NOMO-1 treated with dmso at 0.1 percent for 144 hours (cell line): ENCODE measurements around the gene C4orf50.

Source experiments
- DNase-seq: peaks from one replicate; lab custom pipeline; 2025; ENCODE audit not compliant: unreplicated experiment; lab: John Stamatoyannopoulos, UW

The C4orf50 gene

GRCh38 chr4:5973033-5973432 lies 45.2 kb downstream of the C4orf50 start:
- DNase-seq: no peak

- no peak for DNase-seq
These were observed 45.7 kb downstream of the C4orf50 start for GRCh38 chr4:5972571-5972970.

- no peak for DNase-seq
These were observed 47.2 kb downstream of the C4orf50 start for GRCh38 chr4:5971078-5971450.

- DNase-seq: no peak
These were observed 47.7 kb downstream of the C4orf50 start for GRCh38 chr4:5970381-5971077.

- no peak for DNase-seq
These were observed 48.5 kb downstream of the C4orf50 start for GRCh38 chr4:5969777-5970176.

GRCh38 chr4:5969336-5969735 lies 48.9 kb downstream of the C4orf50 start:
- DNase-seq: no peak

- DNase-seq: no peak
These were observed 50.0 kb downstream of the C4orf50 start for GRCh38 chr4:5968246-5968645.

GRCh38 chr4:5967783-5968182 lies 50.4 kb downstream of the C4orf50 start:
- no peak for DNase-seq

- DNase-seq: no peak
These were observed 53.0 kb downstream of the C4orf50 start for GRCh38 chr4:5965225-5965624.

GRCh38 chr4:5964030-5964429 lies 54.2 kb downstream of the C4orf50 start:
- no peak for DNase-seq

- no peak for DNase-seq
These were observed 54.6 kb downstream of the C4orf50 start for GRCh38 chr4:5963611-5964010.

GRCh38 chr4:5962416-5962815 lies 55.8 kb downstream of the C4orf50 start:
- no peak for DNase-seq

GRCh38 chr4:5960252-5960880 lies 57.9 kb downstream of the C4orf50 start:
- DNase-seq: no peak

GRCh38 chr4:5959211-5959982 lies 58.8 kb downstream of the C4orf50 start:
- DNase-seq: no peak

- DNase-seq: no peak
These were observed 60.0 kb downstream of the C4orf50 start for GRCh38 chr4:5958199-5958735.

GRCh38 chr4:5957076-5957475 lies 61.2 kb downstream of the C4orf50 start:
- DNase-seq: no peak

GRCh38 chr4:5956285-5957021 lies 61.8 kb downstream of the C4orf50 start:
- no peak for DNase-seq

- no peak for DNase-seq
These were observed 62.4 kb downstream of the C4orf50 start for GRCh38 chr4:5955856-5956255.

- no peak for DNase-seq
These were observed 62.9 kb downstream of the C4orf50 start for GRCh38 chr4:5955201-5955821.

- DNase-seq: no peak
These were observed 64.0 kb downstream of the C4orf50 start for GRCh38 chr4:5954056-5954760.
